ENCODE data around the gene THAP7.
"Not testable (repeated sequence)": the region's sequence is repeated elsewhere in the genome, so short reads cannot be mapped to it uniquely, and the experiment has no call there.

Gene THAP7

DNA sequence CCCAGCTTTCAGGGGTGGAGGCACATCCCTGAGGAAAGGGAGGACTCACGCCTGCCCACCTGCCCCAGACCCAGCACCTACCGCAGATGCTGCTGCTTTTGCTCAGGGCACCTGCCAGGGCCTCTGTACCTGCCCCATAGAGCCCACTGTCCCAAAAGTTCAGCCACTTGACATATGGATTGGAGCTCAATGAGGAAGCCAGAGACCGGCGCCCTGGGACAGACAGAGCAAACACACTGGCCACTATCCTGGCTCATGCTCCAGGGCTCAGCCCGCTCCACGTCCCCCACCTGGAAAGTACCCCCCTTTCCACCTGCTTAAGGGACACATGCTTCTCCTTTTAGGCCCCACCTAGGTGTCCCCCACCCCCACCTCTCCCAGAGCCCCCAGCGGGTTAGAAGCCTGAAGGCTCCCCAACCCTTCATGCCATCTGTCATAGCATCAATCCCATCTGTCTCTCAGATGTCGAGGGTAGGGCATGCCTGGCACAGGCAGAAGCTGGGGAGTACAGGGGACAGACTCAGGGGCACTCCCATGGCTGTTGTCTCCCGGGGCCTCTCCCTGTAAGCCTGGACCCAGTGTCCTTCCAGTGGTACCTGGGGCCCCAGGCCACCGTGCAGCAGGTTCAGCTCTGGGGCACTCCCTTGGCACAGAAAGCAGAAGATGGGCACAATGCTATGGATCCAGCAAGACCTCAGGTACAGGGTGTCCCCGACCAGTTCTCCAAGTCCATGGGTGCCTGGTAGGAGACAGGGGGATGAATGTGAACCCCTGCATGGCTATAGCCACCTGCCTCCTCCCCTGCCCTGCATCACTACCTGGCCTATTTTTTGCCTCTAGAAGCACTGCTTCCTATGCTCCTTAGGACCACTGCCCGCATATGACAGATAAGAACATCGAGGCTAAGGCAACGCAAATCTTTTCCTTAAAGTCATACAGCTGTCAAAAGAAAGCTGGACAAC is 10.8 kb upstream of the THAP7 start:
- FAIRE-seq: no peak

DNA sequence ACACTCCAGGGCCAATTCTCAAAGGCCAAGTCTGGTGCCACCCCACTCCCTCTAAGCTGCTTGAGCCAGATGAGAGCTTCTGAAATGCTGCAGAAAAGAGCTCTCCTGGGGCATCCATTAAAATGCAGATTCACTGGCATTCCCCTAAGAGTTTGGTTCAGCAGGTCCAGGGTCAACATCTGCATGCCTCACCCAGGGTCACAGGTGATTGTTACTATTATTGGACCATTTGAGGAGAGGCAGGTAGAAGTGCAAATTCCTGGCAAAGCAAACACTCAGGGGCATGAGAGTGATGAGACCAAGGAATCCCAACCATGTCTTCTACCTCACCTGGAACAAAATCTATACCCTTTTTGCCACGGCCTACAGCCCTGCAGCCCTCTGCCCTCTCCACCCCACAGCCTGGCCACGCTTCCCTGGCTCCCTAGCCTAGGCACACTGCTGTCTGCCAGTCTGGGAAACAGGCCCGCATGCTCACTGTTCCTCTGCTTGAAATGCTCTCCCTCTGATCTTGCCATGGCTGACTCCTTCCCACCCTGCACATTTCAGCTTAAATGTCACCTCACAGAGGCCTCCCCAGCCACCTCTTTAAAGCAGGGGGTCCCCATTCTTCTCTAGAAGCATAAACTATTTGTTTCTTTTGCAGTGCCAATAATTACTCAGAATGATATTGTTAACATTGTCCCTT is 8.7 kb upstream of the THAP7 start:
- FAIRE-seq: no peak

DNA sequence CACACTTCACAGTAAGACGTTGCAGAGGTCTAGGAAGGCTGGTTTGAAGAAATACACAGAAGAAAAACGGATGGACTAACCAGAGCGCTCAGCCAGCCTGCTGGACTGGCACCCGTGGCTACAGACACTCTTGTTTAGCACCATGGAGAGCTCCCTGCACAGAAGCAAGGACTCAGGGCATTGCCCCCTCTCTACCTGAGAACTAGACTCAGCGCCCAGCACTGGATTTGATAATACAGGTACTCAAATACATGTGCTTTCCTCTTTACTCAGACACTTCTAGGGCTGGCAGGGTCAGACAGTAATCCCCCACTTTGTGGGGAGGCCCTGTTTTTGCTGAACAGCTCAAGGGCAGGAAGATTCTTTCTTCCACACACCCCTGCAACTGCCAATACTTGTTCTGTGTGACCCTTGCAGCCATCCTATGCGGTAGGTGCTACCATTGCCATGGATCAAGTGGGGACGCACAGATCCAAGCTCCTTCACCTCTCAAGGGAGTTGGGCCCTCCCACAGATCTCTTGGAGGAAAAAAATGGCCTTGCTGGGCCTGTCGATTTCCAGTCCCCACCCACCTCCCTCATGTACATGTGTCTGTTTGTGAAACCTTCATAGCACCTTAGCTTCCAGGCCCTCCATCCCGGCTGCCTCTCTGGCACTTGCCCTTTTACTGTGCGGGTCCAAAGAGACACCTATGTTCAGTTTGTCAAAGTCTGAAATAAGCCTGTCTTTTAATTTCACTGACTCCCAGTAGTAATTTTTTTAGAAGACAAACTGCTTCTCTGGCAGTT is 7.9 kb upstream of the THAP7 start:
- no peak for FAIRE-seq

DNA sequence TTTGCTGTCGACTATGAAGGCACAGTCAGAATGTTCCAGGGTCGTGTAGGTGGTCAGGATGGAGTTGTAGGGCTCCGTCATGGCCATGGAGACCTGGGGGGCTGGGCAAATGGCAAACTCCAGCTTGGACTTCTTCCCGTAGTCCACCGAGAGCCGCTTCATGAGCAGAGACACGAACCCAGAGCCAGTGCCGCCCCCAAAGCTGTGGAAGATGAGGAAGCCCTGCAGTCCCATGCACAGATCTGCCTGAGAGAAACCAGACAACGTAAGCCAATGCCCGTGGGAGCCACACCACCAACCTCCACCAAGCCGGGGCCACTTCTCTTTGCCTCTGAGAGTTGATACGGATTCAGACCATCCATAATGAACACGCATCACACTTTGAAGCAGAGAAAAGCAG is 7.3 kb upstream of the THAP7 start:
- not testable (repeated sequence) for FAIRE-seq

DNA sequence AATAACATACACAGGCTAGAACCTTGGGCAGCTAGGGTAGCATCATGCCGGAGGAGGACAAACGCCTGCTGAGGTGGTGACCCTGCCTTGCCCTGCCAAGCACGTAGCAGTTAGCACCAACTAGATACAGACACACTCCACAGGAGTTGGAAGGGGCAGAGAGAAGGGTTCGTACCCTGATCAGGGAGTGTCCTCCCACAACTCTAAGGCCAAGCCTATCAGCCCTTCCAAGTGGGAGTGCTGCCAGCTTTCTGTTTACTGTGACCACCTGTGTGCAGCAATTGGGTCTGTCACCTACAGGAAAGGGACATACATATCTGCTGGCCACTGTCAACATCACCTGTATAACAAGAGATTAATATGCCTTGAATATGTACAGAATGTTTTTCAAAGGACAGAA is 1.9 kb upstream of the THAP7 start:
- FAIRE-seq: no peak

DNA sequence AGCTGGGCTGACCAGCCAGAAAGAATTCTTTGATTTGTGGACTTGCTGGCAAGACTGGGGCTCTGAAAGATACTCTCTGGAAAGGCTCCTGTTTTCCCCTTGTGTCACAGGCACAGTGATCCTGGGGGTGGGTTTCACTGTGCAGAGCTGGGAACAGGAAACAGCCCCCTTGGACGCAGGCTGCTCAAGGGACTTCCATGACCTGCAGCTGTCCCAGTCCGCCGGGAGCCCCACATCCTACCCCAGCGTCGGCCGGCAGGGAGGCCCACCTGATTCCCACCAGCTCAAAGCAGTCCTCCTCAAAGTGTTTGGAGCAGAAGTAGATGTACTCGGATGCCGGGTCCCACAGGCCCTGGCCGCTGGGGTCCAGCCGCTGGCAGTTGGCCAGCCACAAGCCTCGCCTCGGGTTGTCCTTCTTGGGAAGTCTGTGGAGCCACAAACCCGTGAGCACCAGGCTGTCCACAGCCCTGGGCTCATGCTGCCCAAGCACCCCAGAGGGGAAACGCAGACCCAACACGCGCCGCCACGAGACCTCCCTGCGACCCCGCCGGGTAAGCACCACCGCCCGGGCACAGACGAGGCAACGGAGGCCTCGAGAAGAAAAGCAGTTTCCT is 824 bp downstream of the THAP7 start:
- no peak for FAIRE-seq

DNA sequence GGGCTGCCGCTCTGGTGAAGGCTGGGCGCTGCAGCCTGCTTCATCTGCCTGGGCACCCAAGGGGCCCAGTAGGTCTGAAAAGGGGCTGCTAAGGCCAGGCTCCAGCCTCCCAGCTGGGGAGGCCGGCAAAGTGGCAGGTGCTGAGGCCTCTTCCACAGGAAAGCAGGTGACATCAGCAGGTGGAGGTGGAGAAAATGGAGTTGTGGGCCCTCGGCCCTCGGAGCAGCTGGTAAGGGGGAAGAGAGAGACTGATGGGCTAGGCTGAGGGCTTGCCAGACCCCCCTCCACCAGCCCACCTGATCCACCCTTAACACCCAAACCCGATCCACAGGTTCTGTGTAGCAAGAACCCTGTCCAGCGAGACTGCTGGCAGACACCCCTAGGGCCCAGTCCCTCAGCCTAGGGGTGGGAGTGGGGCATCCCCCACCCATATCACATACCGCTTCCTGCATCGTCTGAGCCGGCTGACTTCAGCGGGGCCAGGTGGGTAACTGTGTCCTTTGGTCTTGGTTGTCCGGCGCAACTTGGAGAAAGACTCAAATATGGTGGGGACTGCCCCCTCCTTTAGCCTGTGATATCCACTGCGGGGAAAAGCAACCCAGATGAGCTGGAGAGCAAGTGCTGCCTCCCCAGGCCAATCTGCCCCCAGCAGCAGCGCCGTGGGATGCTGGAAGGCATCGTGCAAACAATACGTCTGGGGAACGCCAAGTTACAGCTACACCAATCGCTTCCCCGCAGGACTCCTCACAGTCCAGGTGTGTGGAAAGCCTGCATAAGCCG is 1.5 kb downstream of the THAP7 start:
- FAIRE-seq: no peak

DNA sequence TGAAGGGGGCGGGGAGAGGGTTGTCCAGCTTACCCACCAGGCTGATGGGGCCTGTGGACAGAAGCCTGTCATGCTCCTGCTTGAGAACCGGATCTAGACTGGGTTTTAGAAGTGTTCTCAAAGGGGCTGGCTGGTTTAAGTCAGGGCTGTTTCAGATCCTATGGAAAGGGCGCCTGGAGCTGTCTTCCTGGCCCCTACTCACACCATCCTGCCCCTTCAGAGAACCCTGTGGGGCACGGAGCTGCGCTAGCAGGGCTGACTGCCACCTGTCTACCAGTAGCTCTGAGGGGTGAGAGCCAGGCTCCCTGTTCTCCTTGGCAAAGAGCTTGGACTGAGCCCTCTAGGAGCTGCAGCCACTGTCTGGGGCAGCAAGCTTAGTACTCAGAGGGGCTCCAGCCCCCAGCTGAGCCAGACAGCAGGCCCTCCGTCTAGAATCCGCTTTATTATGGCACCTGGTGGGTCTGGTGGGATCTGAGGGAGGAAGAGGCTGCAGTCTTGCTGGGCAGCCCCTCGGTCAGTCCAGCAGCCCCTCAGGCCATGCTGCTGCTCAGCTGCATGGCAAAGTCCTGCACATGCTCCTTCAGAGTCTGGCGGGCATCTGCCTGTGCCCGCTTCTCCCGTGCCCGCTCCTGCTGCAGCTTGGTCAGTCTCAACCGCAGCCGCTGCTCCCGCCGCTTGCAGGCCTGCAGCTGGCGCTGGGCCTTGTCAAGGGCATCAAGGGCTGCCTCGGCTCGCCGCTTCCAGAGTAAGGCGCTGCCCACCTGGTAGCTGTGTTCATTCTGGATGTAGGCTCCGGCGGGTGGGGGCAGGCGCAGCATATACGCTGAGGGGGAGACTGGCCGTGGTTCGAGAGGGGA is 2.3 kb downstream of the THAP7 start:
- no peak for FAIRE-seq

DNA sequence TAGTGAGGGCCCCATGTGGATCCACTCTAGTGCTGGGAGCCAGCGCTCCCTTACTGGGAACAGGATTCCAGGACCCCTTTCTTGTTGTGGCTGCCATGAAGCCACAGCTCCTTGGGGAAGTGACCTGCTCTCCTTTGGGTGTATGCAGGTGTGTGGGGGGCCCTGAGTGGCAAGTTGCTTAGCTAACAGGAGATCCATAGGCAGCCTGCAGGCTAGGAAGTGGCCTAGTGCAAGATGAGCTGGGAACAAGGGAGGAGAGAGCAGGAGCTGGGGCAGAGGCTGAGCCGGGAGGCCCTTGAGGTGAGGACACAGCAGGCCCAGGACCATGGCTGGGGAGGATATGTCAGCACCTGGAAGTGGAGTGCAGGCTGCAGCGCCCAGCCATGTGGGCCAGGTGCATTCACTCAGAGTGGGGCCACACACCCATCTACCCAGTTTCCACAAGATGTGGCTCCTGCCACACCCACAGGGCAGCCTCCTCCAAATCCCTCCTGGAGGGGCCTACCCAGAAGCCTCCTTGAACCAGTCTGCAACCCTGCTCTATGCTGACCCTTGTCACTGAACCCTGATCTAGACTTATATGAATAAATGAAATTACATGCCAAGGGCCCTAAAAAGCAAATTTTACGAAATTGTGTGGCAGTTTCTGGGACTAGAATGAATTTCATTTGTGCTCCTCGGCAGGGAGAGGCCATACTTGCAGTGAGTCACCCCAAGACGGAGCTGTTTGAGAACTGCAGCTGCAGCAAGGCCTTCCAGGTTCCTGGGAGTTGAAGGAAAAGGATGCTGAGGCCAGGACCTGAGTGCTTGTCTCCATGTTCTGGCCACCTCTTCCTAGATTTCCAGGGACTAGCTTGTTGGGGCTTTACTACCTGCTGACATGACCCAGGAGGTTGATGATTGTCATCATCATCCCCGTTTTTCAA is 3.2 kb downstream of the THAP7 start:
- FAIRE-seq: no peak

DNA sequence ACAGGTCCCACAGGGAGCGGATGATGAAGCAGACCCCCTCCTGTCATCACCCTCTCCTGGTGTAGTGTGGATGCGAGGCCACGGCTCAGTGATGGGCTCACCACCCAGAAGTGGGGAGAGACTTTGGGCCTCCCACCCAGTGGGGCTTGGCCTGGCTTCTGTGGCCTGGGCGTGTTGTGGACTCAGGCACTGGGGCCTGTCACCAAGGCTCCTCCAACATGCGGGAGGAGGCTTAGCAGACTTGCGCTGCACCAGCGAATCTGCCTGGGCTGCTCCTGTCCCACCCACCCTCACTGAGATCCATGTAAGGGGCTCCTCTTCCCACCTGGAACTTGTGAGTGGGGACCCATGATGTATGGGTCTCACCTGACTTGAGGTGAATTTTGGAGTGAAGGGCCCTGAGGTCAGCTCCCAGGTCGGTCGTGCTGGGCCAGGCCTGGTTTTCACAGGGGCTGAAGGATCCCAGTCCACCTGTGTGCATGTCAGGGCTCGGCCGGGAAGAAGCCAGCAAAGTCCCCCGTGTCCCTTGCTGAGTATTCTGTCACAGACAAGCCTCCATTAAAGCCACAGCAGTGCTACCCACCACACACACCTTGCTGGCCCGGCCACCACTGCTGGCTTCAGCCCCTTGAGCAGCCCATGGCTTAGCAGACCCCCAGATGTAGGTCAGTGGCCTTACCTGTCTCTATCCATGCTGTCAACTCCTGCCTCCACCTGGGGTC is 4.2 kb downstream of the THAP7 start:
- no peak for FAIRE-seq

DNA sequence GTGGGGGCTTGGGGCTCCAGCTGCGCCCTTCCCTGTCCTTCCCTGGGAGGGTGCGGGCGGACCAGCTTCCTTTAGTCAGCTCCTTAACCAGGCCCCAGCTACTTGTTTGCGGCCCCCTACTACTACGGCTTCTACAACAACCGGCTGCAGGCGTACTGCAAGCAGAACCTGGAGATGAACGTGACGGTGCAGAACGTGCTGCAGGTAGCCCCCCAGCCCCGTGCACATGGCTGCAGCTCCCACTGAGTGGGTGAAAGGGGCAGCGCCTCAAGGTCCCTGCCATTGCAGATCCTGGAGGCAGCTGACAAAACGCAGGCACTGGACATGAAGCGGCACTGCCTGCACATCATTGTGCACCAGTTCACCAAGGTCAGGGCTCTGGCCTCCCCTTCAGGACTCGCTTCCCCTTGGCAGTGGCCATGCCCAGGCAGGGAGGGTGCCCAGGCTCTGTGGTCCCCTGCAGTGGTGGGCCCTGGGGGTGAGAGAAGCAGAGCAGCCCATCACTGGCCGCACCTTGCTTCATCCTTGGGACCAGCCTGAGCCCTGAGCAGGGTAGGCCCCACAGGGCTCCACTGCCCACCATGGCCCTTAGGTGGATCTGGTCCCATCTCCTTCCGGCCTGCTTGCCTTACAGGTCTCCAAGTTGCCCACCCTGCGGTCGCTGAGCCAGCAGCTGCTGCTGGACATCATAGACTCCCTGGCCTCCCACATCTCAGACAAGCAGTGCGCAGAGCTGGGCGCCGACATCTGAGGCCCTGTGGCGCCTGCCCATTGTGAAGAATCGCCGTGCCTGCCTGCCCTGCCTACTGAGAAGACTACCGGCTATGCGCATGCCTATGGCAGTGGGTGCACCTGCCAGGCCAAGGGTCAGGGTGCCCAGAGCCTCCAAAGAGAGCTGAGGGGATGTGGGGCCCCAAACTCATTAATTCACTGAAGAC is 5.1 kb downstream of the THAP7 start:
- no peak for FAIRE-seq

DNA sequence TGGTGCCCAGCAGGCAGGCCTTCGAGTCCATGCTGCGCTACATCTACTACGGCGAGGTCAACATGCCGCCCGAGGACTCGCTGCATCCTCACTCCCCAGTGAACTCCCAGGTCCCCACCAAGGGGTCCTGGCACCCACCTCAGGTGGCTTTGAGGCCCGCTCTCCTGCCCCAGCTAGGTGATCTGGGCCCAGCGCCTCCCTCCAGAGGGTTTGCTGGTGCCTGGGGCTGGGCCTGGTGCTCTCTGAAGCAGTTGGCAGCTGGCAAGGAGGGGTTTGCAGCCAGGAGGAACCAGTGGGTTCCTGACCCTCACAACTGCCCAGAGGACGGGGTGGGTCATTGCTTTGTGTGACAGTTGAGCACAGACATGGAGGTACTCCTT is 5.9 kb downstream of the THAP7 start:
- no peak for FAIRE-seq

DNA sequence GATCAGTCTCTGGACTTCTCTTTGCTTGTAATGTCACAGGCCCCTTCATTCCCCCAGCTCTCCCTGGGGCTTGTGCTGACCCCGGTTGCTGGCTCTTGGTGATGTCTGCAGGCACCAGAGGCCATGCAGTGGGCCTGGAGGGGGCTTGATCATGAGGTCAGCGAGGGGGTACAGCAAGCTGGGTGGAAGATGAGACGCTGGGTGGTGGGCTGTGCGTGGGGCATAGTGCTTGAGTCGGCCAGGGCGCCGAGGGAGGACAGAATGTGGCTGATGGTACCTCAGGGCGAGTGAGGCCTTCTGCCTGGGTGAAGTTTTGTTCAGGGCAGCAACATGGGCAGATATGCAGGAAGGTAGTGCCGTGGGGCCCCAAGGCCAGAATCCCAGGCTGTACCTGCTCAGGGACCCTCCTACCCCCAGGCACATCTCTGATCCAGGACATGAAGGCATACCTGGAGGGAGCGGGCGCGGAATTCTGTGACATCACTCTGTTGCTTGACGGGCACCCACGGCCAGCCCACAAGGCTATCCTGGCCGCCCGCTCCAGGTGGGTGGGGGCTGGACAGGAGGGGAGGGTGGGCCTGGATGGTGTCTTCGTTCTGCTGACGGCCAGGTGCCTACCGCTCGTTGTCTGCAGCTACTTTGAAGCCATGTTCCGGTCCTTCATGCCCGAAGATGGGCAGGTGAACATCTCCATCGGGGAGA is 6.4 kb downstream of the THAP7 start:
- no peak for FAIRE-seq

DNA sequence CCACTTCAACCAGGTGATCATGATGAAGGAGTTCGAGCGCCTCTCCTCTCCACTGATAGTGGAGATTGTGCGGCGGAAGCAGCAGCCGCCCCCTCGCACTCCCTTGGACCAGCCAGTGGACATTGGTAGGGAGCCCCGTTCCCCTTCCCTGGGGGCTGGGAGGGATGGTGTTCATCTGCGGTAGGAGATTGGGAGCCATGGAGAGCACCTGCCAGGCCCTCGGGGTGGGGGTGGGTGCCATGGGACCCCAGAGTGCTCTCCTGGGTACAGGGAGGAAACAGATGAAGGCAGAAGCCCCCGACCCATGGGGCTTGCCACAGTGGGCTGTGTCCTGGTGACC is 7.0 kb downstream of the THAP7 start:
- no peak for FAIRE-seq

DNA sequence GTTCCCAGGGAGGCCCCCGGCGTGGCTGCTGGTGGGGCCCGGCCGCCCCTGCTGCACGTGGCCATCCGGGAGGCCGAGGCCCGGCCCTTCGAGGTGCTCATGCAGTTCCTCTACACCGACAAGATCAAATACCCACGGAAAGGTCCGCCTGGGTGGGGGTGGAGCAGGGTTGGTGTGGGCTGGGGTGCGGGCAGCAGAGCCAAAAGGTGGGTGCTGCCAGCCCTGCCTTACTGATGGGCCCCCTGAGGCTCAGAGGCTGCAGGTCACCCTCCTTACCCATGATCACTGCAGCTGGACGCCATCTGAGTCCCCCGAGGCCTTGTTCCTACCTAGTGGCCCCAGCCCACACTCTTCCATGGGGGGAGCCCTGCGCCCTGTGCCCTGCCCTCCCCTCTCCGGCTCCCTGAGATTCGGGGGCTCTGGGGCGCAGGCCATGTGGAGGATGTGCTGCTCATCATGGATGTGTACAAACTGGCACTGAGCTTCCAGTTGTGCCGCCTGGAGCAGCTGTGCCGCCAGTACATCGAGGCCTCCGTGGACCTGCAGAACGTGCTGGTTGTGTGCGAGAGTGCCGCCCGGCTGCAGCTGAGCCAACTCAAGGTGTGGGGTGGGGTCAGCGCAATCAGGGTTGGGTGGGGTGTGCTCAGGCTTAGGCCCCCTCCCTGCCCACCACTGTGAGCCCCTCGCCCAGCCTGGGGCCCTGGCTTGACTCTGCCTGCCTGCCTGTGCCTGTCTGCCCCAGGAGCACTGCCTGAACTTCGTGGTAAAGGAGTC is 7.6 kb downstream of the THAP7 start:
- FAIRE-seq: no peak

DNA sequence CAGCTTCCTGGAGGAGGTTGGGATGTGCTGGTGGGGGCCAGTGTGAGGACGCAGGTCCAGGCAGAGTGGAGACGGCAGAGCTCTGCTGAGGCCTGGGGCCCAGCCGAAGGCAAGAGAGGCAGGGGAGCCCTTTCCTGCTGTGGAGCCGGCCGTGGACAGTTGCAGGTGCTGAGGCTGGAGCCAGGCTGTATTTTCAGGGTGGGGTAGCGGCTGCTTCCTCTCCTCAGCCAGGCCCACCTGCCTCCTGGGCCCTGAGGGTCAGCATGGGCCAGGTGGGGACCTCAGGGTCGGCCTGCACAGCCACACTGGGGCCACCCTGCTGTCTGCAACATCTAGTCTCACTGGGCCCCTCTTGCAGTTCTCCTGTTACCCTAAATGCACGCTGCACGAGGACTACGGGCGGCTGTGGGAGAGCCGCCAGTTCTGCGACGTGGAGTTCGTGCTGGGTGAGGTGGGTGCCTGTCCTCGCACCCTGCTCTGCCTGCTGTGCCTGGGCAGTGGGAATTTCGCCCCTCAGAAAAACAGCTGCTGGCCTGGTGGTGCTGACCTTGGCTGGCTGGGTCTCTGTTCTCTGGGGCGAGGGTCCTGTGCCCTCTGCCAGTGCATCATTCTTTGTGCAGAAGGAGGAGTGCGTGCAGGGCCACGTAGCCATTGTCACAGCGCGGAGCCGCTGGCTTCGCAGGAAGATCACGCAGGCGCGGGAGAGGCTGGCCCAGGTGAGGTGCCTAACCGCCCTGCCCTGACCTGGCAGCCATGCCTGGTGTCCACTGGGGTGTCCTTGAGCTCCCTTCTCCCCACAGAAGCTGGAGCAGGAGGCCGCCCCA is 8.4 kb downstream of the THAP7 start:
- no peak for FAIRE-seq

All from endometrium (tissue), 2 donors.